Loucy (cell line): ENCODE measurements around the gene PTER.

Source experiments
- H2AFZ ChIP-seq: fragments of 200-600 bp; sonication (generic); 2 replicates; pipeline ENCODE4 v1.6.0; 2016; ENCODE audit warnings: antibody characterized with exemption, mild to moderate bottlenecking, low read length, moderate library complexity
- H3F3A ChIP-seq: fragments of 200-600 bp; 2 replicates; pipeline ENCODE4 v1.6.0; 2016; ENCODE audit warnings: antibody characterized with exemption, low read depth, mild to moderate bottlenecking
- H3K27me3 ChIP-seq: fragments of 200-600 bp; sonication (generic); 2 replicates; pipeline ENCODE4 v1.6.1; 2014; ENCODE audit warnings: low read length, mild to moderate bottlenecking; ENCODE audit not compliant: insufficient read depth, poor library complexity, severe bottlenecking
- H3K36me3 ChIP-seq: fragments of 200-600 bp; sonication (generic); 2 replicates; pipeline ENCODE4 v1.6.1; 2016; ENCODE audit warnings: low read length; ENCODE audit not compliant: insufficient read depth
- H3K4me1 ChIP-seq: fragments of 200-600 bp; sonication (generic); 2 replicates; pipeline ENCODE4 v1.5.1; 2014; ENCODE audit warnings: low read length, mild to moderate bottlenecking; ENCODE audit not compliant: insufficient read depth, poor library complexity, severe bottlenecking
- H3K4me2 ChIP-seq: fragments of 200-600 bp; sonication (generic); 2 replicates; pipeline ENCODE4 v1.6.0; 2014; ENCODE audit warnings: antibody characterized with exemption, low read length, low read depth, mild to moderate bottlenecking; ENCODE audit not compliant: poor library complexity, severe bottlenecking
- H3K4me3 ChIP-seq: fragments of 200-600 bp; sonication (generic); 2 replicates; pipeline ENCODE4 v1.5.1; 2014; ENCODE audit warnings: low read length, mild to moderate bottlenecking, mixed read lengths; ENCODE audit not compliant: poor library complexity, severe bottlenecking
- H3K79me2 ChIP-seq: fragments of 200-600 bp; sonication (generic); 2 replicates; pipeline ENCODE4 v1.6.1; 2014; ENCODE audit warnings: low read length; ENCODE audit not compliant: insufficient read depth
- H3K9ac ChIP-seq: fragments of 200-600 bp; sonication (generic); 2 replicates; pipeline ENCODE4 v1.6.0; 2014; ENCODE audit warnings: mild to moderate bottlenecking, low read depth, low read length, moderate library complexity; ENCODE audit not compliant: poor library complexity, severe bottlenecking
- H3K9me2 ChIP-seq: fragments of 200-600 bp; sonication (generic); replicated peaks from 2 replicates; pipeline ENCODE4 v1.6.1; 2016; ENCODE audit warnings: low read depth, low read length, mixed read lengths
- H3K9me3 ChIP-seq: fragments of 200-600 bp; sonication (generic); 2 replicates; pipeline ENCODE4 v1.6.1; 2014; ENCODE audit warnings: mild to moderate bottlenecking, antibody characterized with exemption, low read length, low read depth; ENCODE audit not compliant: insufficient read depth
- H4K20me1 ChIP-seq: fragments of 200-600 bp; sonication (generic); 2 replicates; pipeline ENCODE4 v1.6.0; 2014; ENCODE audit warnings: antibody characterized with exemption, low read length, mild to moderate bottlenecking; ENCODE audit not compliant: insufficient read depth, poor library complexity, severe bottlenecking
- CTCF ChIP-seq: fragments of 200-600 bp; sonication (generic); conservative IDR thresholded peaks from 2 replicates; pipeline ENCODE4 v1.5.1; 2014; ENCODE audit warnings: mild to moderate bottlenecking, antibody characterized with exemption, low read length
- EZH2phosphoT487 ChIP-seq: fragments of 200-600 bp; IDR thresholded peaks from 2 replicates; pipeline ENCODE4 v1.6.1; 2018; ENCODE audit warnings: antibody characterized with exemption, mild to moderate bottlenecking, moderate library complexity, borderline replicate concordance

PTER gene

GRCh38 chr10:16466001-16466400, 29.2 kb downstream of the PTER start:
- peaks cover 14% of the 10 kb centered on the region; the same call in 1 of the 2 replicates for H3K9me3 ChIP-seq

DNA sequence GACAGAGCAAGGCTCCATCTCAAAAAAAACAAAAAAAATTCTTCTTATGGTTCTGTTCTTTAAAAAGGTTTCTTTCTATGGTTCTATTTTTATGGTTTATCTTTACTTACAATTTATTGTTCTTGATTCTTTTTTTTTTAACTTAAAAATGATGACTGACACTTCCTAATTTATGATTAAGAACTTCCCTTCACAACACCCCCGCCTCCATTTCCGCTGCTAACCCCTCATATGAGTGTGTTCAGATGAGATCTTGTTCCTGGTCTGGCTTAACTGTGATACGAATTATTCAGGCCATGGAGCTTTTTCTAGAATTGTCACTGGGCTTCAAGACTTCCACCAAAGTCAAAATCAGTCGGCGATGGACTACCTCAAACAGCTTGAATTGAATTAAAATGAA, 33.9 kb downstream of the PTER start:
- Histone ChIP-seq H4K20me1 (no peaks in the 10 kb centered on the region), H3K9ac (no peak overlapping the region), H3K36me3 (peaks cover 5% of the 10 kb centered on the region; the same call in 1 of the 2 replicates), H3K4me2 (no peak overlapping the region), H3F3A (no peaks in the 10 kb centered on the region), H2AFZ (no peak overlapping the region), H3K4me1 (peaks cover 7% of the 10 kb centered on the region), H3K9me2 (no peaks in the 10 kb centered on the region), H3K27me3 (no peaks in the 10 kb centered on the region), H3K9me3 (no peaks in the 10 kb centered on the region), H3K79me2 (no peaks in the 10 kb centered on the region), H3K4me3 (no peak overlapping the region)
- no peak for TF ChIP-seq EZH2phosphoT487
- TF ChIP-seq CTCF = no peak

More at GRCh38 chr10:16466001-16466400, 29.2 kb downstream of the PTER start:
- no peak overlapping the region for H2AFZ ChIP-seq
- H3K9ac ChIP-seq = no peak overlapping the region
- no peaks in the 10 kb centered on the region for H3K27me3 ChIP-seq
- no peak overlapping the region for H3K4me3 ChIP-seq
- no peaks in the 10 kb centered on the region for H3F3A ChIP-seq
- H3K4me1 ChIP-seq = peaks cover 11% of the 10 kb centered on the region
- no peak overlapping the region for H3K4me2 ChIP-seq
- no peaks in the 10 kb centered on the region for H4K20me1 ChIP-seq
- no peaks in the 10 kb centered on the region; the same call in 1 of the 2 replicates for H3K79me2 ChIP-seq
- no peaks in the 10 kb centered on the region for H3K9me2 ChIP-seq
- H3K36me3 ChIP-seq = peaks cover 10% of the 10 kb centered on the region; the same call in 1 of the 2 replicates
- no peak for TF ChIP-seq CTCF
- TF ChIP-seq EZH2phosphoT487 = no peak

GRCh38 chr10:16472828-16473227, 36.0 kb downstream of the PTER start:
- H3F3A ChIP-seq = no peaks in the 10 kb centered on the region
- no peak overlapping the region for H3K4me2 ChIP-seq
- no peaks in the 10 kb centered on the region for H3K4me1 ChIP-seq
- H3K36me3 ChIP-seq = peaks cover 5% of the 10 kb centered on the region; the same call in 1 of the 2 replicates
- H3K9me2 ChIP-seq = no peaks in the 10 kb centered on the region
- TF ChIP-seq EZH2phosphoT487 = no peak
- TF ChIP-seq CTCF = no peak
- H2AFZ ChIP-seq = no peak overlapping the region
- no peaks in the 10 kb centered on the region for H3K79me2 ChIP-seq
- H4K20me1 ChIP-seq = no peaks in the 10 kb centered on the region
- H3K9me3 ChIP-seq = no peaks in the 10 kb centered on the region
- no peaks in the 10 kb centered on the region for H3K27me3 ChIP-seq
- H3K9ac ChIP-seq = no peak overlapping the region
- H3K4me3 ChIP-seq = no peak overlapping the region
